Natural killer cell (primary cell): ENCODE results near the gene BCR. TPM values are rescaled to one million over a fixed set of nuclear protein-coding genes. Genes with fewer than 3 reads are reported as not detected.
A peak's percentile ranks its signal among the peaks of the same experiment; 100 is the strongest.

Experiments
- ATAC-seq, 3 donors: fragments of 150-1000 bp in 2 of 3; fragments of 200-7000 bp in 1 of 3; cut with Tn5 transposase; 1 replicate in 1 of 3; 2 replicates in 2 of 3; pipeline ENCODE4 v1.10.0; 2021; ENCODE audit warnings: mild to moderate bottlenecking in 2 of 3, moderate library complexity in 2 of 3
- DNase-seq, 2 donors: peaks; one replicate each; pipeline versions ENCODE4 v3.0.0 to v3.0.0-alpha.2; 2013 to 2021; ENCODE audit warnings: mixed read lengths in 1 of 2
- H3K27ac ChIP-seq: one replicate; pipeline ENCODE4 v1.5.1; 2013; ENCODE audit warnings: mild to moderate bottlenecking, low read length
- H3K27me3 ChIP-seq: one replicate; pipeline ENCODE4 v1.6.1; 2013; ENCODE audit warnings: low read length; ENCODE audit not compliant: control insufficient read depth, insufficient read depth
- H3K36me3 ChIP-seq: one replicate; pipeline ENCODE4 v1.6.1; 2013; ENCODE audit warnings: low read length; ENCODE audit not compliant: control insufficient read depth, insufficient read depth
- H3K4me1 ChIP-seq: one replicate; pipeline ENCODE4 v1.6.1; 2013; ENCODE audit warnings: low read length; ENCODE audit not compliant: control insufficient read depth, insufficient read depth
- H3K4me3 ChIP-seq: one replicate; pipeline ENCODE4 v1.5.1; 2013; ENCODE audit warnings: low read length
- H3K9me3 ChIP-seq: one replicate; pipeline ENCODE4 v1.6.1; 2013; ENCODE audit warnings: low read length; ENCODE audit not compliant: control insufficient read depth, insufficient read depth
- H3K27ac Mint-ChIP-seq, 2 donors: one replicate each; pipeline ENCODE4 v1.8.0; 2022; ENCODE audit warnings: mild to moderate bottlenecking in 2 of 2, mixed read lengths in 2 of 2, moderate library complexity in 1 of 2
- H3K27me3 Mint-ChIP-seq, 2 donors: one replicate each; pipeline ENCODE4 v1.8.0; 2022; ENCODE audit warnings: low read depth in 2 of 2, mixed read lengths in 2 of 2
- H3K36me3 Mint-ChIP-seq: one replicate; pipeline ENCODE4 v1.8.0; 2022; ENCODE audit warnings: mixed read lengths
- H3K4me1 Mint-ChIP-seq, 2 donors: one replicate each; pipeline ENCODE4 v1.8.0; 2022; ENCODE audit warnings: mixed read lengths in 2 of 2
- H3K4me3 Mint-ChIP-seq: one replicate; pipeline ENCODE4 v1.8.0; 2022; ENCODE audit warnings: mild to moderate bottlenecking, moderate library complexity, mixed read lengths
- H3K9me3 Mint-ChIP-seq, 2 donors: one replicate each; pipeline ENCODE4 v1.8.0; 2022; ENCODE audit warnings: mixed read lengths in 2 of 2
- CTCF ChIP-seq: fragments of 200-600 bp; IDR thresholded peaks from one replicate; pipeline ENCODE4 v1.8.0; 2022; ENCODE audit warnings: antibody characterized with exemption
- WGBS: methylation state at CpG from one replicate; pipeline ENCODE4 v1.1.7; 2013; ENCODE audit warnings: missing lambda C conversion rate; ENCODE audit not compliant: insufficient coverage; 5-methylcytosine and 5-hydroxymethylcytosine counted together
- intact Hi-C: fragments of 100-400 bp; cut with micrococcal nuclease; formaldehyde crosslinking; loops from one replicate; pipeline ENCODE4 v1.14.2; 2022
- total RNA-seq, 4 donors: library from RNA; stranded (reverse); fragments of 120-200 nt in 1 of 4; gene quantifications; one replicate each; pipeline versions ENCODE4 v1.2.3 to v1.2.4, GENCODE V29; 2013 to 2022

The BCR gene
- total RNA-seq, 3 donors from 2014 or later (not counting 1 experiment from before 2014, with no cell fraction given): 166 to 186 (median 167) TPM

GRCh38 chr22:23251445-23252093 is 71.3 kb downstream of the BCR start:
- Histone ChIP-seq H3K27ac (no peak overlapping the region), H3K27me3 (no peaks in the 10 kb centered on the region), H3K36me3 (peaks cover 25% of the 10 kb centered on the region), H3K9me3 (no peaks in the 10 kb centered on the region), H3K4me1 (peaks cover 40% of the 10 kb centered on the region), H3K4me3 (no peak overlapping the region)
- Mint-ChIP-seq H3K9me3 (no peaks in the 10 kb centered on the region), H3K4me1 (peaks cover 44 to 56% of the 10 kb centered on the region in 2 donors), H3K27ac (peak overlapping the region; percentile 84), H3K27me3 (no peaks in the 10 kb centered on the region), H3K4me3 (no peak overlapping the region), H3K36me3 (no peaks in the 10 kb centered on the region)
- no peak for ATAC-seq
- DNase-seq: peak in 1 of 2 donors; percentile 31
- intact Hi-C loops: no loop called here
- TF ChIP-seq CTCF: no peak
- 93% methylated on average over 8 of the region's 8 CpGs for WGBS

GRCh38 chr22:23253475-23254055 is 73.3 kb downstream of the BCR start:
- intact Hi-C loops: no loop called here
- peaks cover 30% of the 10 kb centered on the region for H3K4me1 ChIP-seq
- no peak overlapping the region for H3K27ac ChIP-seq
- DNase-seq: no peak
- H3K4me3 ChIP-seq: no peak overlapping the region
- Mint-ChIP-seq H3K4me1 (peaks cover 38 to 48% of the 10 kb centered on the region in 2 donors), H3K27me3 (no peaks in the 10 kb centered on the region), H3K9me3 (no peaks in the 10 kb centered on the region), H3K36me3 (no peaks in the 10 kb centered on the region), H3K27ac (peak overlapping the region; percentile 42 to 69), H3K4me3 (no peak overlapping the region)
- TF ChIP-seq CTCF: no peak
- WGBS: 94% methylated on average over 19 of the region's 19 CpGs
- ATAC-seq: no peak
- H3K27me3 ChIP-seq: no peaks in the 10 kb centered on the region
- H3K36me3 ChIP-seq: peaks cover 32% of the 10 kb centered on the region
- H3K9me3 ChIP-seq: no peaks in the 10 kb centered on the region

GRCh38 chr22:23255506-23256170 is 75.3 kb downstream of the BCR start:
- Histone ChIP-seq H3K4me1 (peaks cover 9% of the 10 kb centered on the region), H3K27ac (no peak overlapping the region), H3K9me3 (no peaks in the 10 kb centered on the region), H3K4me3 (no peak overlapping the region), H3K27me3 (no peaks in the 10 kb centered on the region), H3K36me3 (peaks cover 35% of the 10 kb centered on the region)
- TF ChIP-seq CTCF: no peak
- DNase-seq (no peak), ATAC-seq (no peak)
- no peaks in the 10 kb centered on the region for H3K27me3 Mint-ChIP-seq
- H3K4me3 Mint-ChIP-seq: no peak overlapping the region
- H3K27ac Mint-ChIP-seq: no peak overlapping the region
- peaks cover 22 to 30% of the 10 kb centered on the region in 2 donors for H3K4me1 Mint-ChIP-seq
- intact Hi-C loops: no loop called here
- 88% methylated on average over 8 of the region's 8 CpGs for WGBS
- H3K9me3 Mint-ChIP-seq: no peaks in the 10 kb centered on the region
- no peaks in the 10 kb centered on the region for H3K36me3 Mint-ChIP-seq
